WTC11 (cell line): ENCODE data around the gene TBC1D12. TPM values are rescaled to one million over a fixed set of nuclear protein-coding genes. Genes with fewer than 3 reads are reported as not detected.
"Not testable (repeated sequence)": the region's sequence is repeated elsewhere in the genome, so short reads cannot be mapped to it uniquely, and the experiment has no call there.

Experiments used
- ATAC-seq: fragments of 200-7000 bp; cut with Tn5 transposase; 2 replicates; pipeline ENCODE4 v1.10.0; 2021; ENCODE audit warnings: mild to moderate bottlenecking, moderate library complexity
- CTCF ChIA-PET: fragments of 300-600 bp; sonication (Branson Sonifier 250); formaldehyde crosslinking; loops from one replicate; lab custom pipeline; 2021; ENCODE audit warnings: antibody characterized with exemption; lab: Charles Lee
- POLR2A ChIA-PET: fragments of 350-600 bp; sonication (Branson Sonifier 250); formaldehyde crosslinking; loops from one replicate; lab custom pipeline; 2021; ENCODE audit warnings: antibody characterized with exemption; lab: Charles Lee
- DNase-seq: peaks from one replicate; pipeline ENCODE4 v3.0.0; 2021; ENCODE audit warnings: low spot score
- H3K27ac Mint-ChIP-seq: 2 replicates; pipeline ENCODE4 v1.8.0; 2021; ENCODE audit warnings: mixed read lengths
- H3K27me3 Mint-ChIP-seq: 2 replicates; pipeline ENCODE4 v1.8.0; 2021; ENCODE audit warnings: low read depth, mild to moderate bottlenecking, moderate library complexity, mixed read lengths
- H3K36me3 Mint-ChIP-seq: 2 replicates; pipeline ENCODE4 v1.8.0; 2021; ENCODE audit warnings: mixed read lengths
- H3K4me1 Mint-ChIP-seq: 2 replicates; pipeline ENCODE4 v1.8.0; 2022; ENCODE audit warnings: mixed read lengths
- H3K4me3 Mint-ChIP-seq: 2 replicates; pipeline ENCODE4 v1.8.0; 2021; ENCODE audit warnings: mild to moderate bottlenecking, moderate library complexity, mixed read lengths
- H3K9me3 Mint-ChIP-seq: 2 replicates; pipeline ENCODE4 v1.8.0; 2021; ENCODE audit warnings: mixed read lengths
- ATF1 ChIP-seq: sonication (generic); formaldehyde crosslinking; IDR thresholded peaks from 2 replicates; pipeline ENCODE4 v1.8.1; 2023; ENCODE audit warnings: mild to moderate bottlenecking, moderate library complexity, missing genetic modification reagents
- CREB1 ChIP-seq: sonication (generic); formaldehyde crosslinking; IDR thresholded peaks from 2 replicates; pipeline ENCODE4 v1.8.0; 2023; ENCODE audit warnings: mild to moderate bottlenecking, missing genetic modification reagents
- FOXK1 ChIP-seq: sonication (generic); formaldehyde crosslinking; IDR thresholded peaks from 2 replicates; pipeline ENCODE4 v1.8.0; 2022; ENCODE audit warnings: mild to moderate bottlenecking, moderate library complexity, missing genetic modification reagents
- FOXP1 ChIP-seq: sonication (generic); formaldehyde crosslinking; IDR thresholded peaks from 2 replicates; pipeline ENCODE4 v1.8.0; 2022; ENCODE audit warnings: missing genetic modification reagents, mild to moderate bottlenecking, moderate library complexity, borderline replicate concordance
- HMGA2 ChIP-seq: fragments of 250-450 bp; sonication (Bioruptor Pico); IDR thresholded peaks from 2 replicates; pipeline ENCODE4 v1.4.0; 2021; ENCODE audit warnings: mild to moderate bottlenecking, moderate library complexity
- JAZF1 ChIP-seq: fragments of 250-450 bp; sonication (Bioruptor Pico); IDR thresholded peaks from 2 replicates; pipeline ENCODE4 v1.9.0; 2021; ENCODE audit warnings: moderate library complexity, mild to moderate bottlenecking, inconsistent platforms
- KAT7 ChIP-seq: sonication (generic); formaldehyde crosslinking; IDR thresholded peaks from 2 replicates; pipeline ENCODE4 v1.8.1; 2023; ENCODE audit warnings: missing genetic modification reagents, mild to moderate bottlenecking, borderline replicate concordance
- MXD4 ChIP-seq: fragments of 250-450 bp; sonication (Bioruptor Pico); IDR thresholded peaks from 2 replicates; pipeline ENCODE4 v1.8.0; 2021; ENCODE audit warnings: mild to moderate bottlenecking, moderate library complexity, borderline replicate concordance
- MYBL2 ChIP-seq: sonication (generic); formaldehyde crosslinking; IDR thresholded peaks from 2 replicates; pipeline ENCODE4 v1.8.1; 2023; ENCODE audit warnings: mild to moderate bottlenecking, moderate library complexity, missing genetic modification reagents
- NFYB ChIP-seq: sonication (generic); formaldehyde crosslinking; conservative IDR thresholded peaks from 2 replicates; pipeline ENCODE4 v1.8.0; 2022; ENCODE audit warnings: low read depth, missing genetic modification reagents
- NR2C2 ChIP-seq: sonication (generic); formaldehyde crosslinking; IDR thresholded peaks from 2 replicates; pipeline ENCODE4 v1.8.0; 2022; ENCODE audit warnings: mild to moderate bottlenecking, missing genetic modification reagents
- PRRX2 ChIP-seq: fragments of 250-450 bp; sonication (Bioruptor Pico); IDR thresholded peaks from 2 replicates; pipeline ENCODE4 v1.8.0; 2021; ENCODE audit warnings: mild to moderate bottlenecking
- SP1 ChIP-seq: sonication (generic); formaldehyde crosslinking; conservative IDR thresholded peaks from 2 replicates; pipeline ENCODE4 v1.8.1; 2022; ENCODE audit warnings: missing genetic modification reagents
- TP53 ChIP-seq: sonication (generic); formaldehyde crosslinking; IDR thresholded peaks from 2 replicates; pipeline ENCODE4 v1.8.1; 2023; ENCODE audit warnings: mild to moderate bottlenecking, missing genetic modification reagents
- ZNF121 ChIP-seq: sonication (generic); formaldehyde crosslinking; IDR thresholded peaks from 2 replicates; pipeline ENCODE4 v1.8.0; 2023; ENCODE audit warnings: missing genetic modification reagents
- ZNF138 ChIP-seq: sonication (generic); formaldehyde crosslinking; conservative IDR thresholded peaks from 2 replicates; pipeline ENCODE4 v1.8.1; 2022; ENCODE audit warnings: mild to moderate bottlenecking, moderate library complexity, missing genetic modification reagents
- total RNA-seq: library from RNA; stranded (reverse); gene quantifications from 3 replicates; pipeline ENCODE4 v1.2.3, GENCODE V29; 2021
- TF ChIP-seq, protein P1 (sequence below): fragments of 250-450 bp; sonication (Bioruptor Pico); IDR thresholded peaks from 2 replicates; pipeline ENCODE4 v1.9.0; 2021; ENCODE audit warnings: moderate library complexity, mild to moderate bottlenecking, inconsistent platforms, borderline replicate concordance
- TF ChIP-seq, protein P2 (sequence below): sonication (generic); formaldehyde crosslinking; IDR thresholded peaks from 2 replicates; pipeline ENCODE4 v1.8.1; 2022; ENCODE audit warnings: low read depth, mild to moderate bottlenecking, moderate library complexity, missing genetic modification reagents, borderline replicate concordance
- TF ChIP-seq, protein P3 (sequence below): fragments of 250-450 bp; sonication (Bioruptor Pico); conservative IDR thresholded peaks from 2 replicates; pipeline ENCODE4 v1.9.0; 2021; ENCODE audit warnings: mild to moderate bottlenecking
- TF ChIP-seq, protein P4 (sequence below): sonication (generic); formaldehyde crosslinking; IDR thresholded peaks from 2 replicates; pipeline ENCODE4 v1.8.1; 2023; ENCODE audit warnings: mild to moderate bottlenecking, missing genetic modification reagents
- TF ChIP-seq, protein P5 (sequence below): fragments of 250-450 bp; sonication (Bioruptor Pico); IDR thresholded peaks from 2 replicates; pipeline ENCODE4 v1.8.0; 2021; ENCODE audit warnings: mild to moderate bottlenecking
- TF ChIP-seq, protein P6 (sequence below): sonication (generic); formaldehyde crosslinking; IDR thresholded peaks from 2 replicates; pipeline ENCODE4 v1.8.1; 2022; ENCODE audit warnings: mild to moderate bottlenecking, moderate library complexity, missing genetic modification reagents
- TF ChIP-seq, protein P7 (sequence below): sonication (generic); formaldehyde crosslinking; IDR thresholded peaks from 2 replicates; pipeline ENCODE4 v1.8.0; 2022; ENCODE audit warnings: mild to moderate bottlenecking, missing genetic modification reagents
- TF ChIP-seq, protein P8 (sequence below): sonication (generic); formaldehyde crosslinking; IDR thresholded peaks from 2 replicates; pipeline ENCODE4 v1.8.0; 2022; ENCODE audit warnings: mild to moderate bottlenecking, missing genetic modification reagents

TBC1D12 gene
- total RNA-seq, 1 experiment from 2014 or later: 2.2 TPM

DNA sequence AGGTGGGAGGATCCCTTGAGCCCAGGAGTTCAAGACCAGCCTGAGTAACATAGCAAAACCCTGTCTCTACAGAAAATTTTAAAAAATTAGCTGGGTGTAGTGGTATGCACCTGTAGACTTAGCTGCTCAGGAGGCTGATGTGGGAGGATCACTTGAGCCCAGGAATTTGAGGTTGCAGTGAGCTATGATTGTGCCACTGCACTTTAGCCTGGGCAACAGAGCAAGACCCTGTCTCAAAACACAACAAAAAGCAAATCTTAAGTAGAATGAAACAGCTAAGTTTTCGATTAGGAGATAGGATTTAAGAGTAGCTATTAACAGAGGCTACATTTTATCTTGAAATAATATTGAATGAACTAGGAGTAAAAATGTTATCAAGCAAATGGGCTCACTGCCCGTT lies 139.9 kb downstream of the TBC1D12 start:
- peak; percentile 83 for TF ChIP-seq ZNF121 (CRISPR knock-in tag)
- H3K27ac Mint-ChIP-seq, ATAC-seq, H3K27me3 Mint-ChIP-seq, CTCF ChIA-PET, H3K4me3 Mint-ChIP-seq, H3K9me3 Mint-ChIP-seq, DNase-seq: not testable (repeated sequence)
- POLR2A ChIA-PET: interaction anchor here (0.6 kb wide), 1 partner anchor 202 kb away, joined by 7 read pairs; no protein-coding TSS in a partner anchor
- Mint-ChIP-seq H3K36me3 (peaks cover 16% of the 10 kb centered on the region), H3K4me1 (peaks cover 31% of the 10 kb centered on the region)

DNA sequence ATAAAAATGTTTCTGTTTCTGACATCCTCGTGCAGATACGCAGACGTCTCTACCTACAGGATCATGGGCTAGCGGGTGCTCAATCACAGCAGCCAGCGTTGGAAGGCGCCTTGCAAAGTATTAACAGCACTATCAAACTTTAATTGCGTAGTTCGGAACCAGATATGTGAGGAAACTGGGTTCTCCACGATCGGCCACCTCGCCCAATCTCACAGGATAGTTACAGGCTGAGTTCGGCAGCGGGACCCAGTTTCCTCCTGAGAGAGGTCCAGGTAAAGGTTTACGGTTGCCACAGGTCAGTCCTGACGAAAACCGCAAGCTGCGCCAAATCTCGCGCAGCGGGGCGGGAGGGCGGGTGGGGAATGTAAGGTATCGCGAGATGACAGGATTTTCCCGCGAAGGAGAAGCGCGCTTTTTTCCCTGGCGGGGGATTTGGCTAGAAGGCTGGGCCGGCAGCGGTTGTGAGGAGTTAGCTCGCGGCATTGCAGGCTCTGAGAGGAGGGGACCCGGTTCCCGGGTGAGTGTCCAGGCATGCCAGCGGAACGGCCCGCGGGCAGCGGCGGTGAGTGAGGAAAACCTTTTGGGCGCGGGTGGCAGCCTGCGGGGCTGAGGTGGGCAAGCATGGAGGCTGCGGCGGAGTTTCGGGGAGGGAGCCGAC lies 143.2 kb downstream of the TBC1D12 start, which contains the start of gene HELLS:
TSS of gene HELLS (plus strand) at position 398 of the 658 bp plus-strand sequence. CDS start at position 532, 134 bp downstream.
- ATAC-seq (peak; percentile 86), DNase-seq (peak; percentile 88)
- ChIA-PET CTCF (no interaction called here), POLR2A (interaction anchor here (0.6 to 1.6 kb wide), 3 partner anchors 10 to 131 kb away, joined by 3 to 7 read pairs (median 4); no protein-coding TSS in a partner anchor)
- peaks cover 23% of the 10 kb centered on the region for H3K36me3 Mint-ChIP-seq
- H3K27ac Mint-ChIP-seq: peak within 1 kb of the TSS; percentile 100
- H3K9me3 Mint-ChIP-seq: no peaks in the 10 kb centered on the region
- H3K27me3 Mint-ChIP-seq: no peaks in the 10 kb centered on the region
- H3K4me1 Mint-ChIP-seq: peaks cover 40% of the 10 kb centered on the region
- peak within 1 kb of the TSS; percentile 98 for H3K4me3 Mint-ChIP-seq
- TF ChIP-seq FOXP1 (CRISPR knock-in tag) (no peak; the same call in 1 of the 2 replicates), JAZF1 (CRISPR knock-in tag) (no peak), ATF1 (no peak), TP53 (CRISPR knock-in tag) (0 out of 2 replicates have a peak, but pooled peaks have one; percentile 65), PRRX2 (CRISPR knock-in tag) (no peak), SP1 (CRISPR knock-in tag) (peak; percentile 65), NFYB (CRISPR knock-in tag) (no peak), ZNF138 (no peak), FOXK1 (CRISPR knock-in tag) (0 out of 2 replicates have a peak, but pooled peaks have one; percentile 14), NR2C2 (CRISPR knock-in tag) (no peak), MYBL2 (CRISPR knock-in tag) (no peak), MXD4 (no peak), CREB1 (CRISPR knock-in tag) (no peak), HMGA2 (CRISPR knock-in tag) (no peak), KAT7 (0 out of 2 replicates have a peak, but pooled peaks have one; percentile 1)
- TF ChIP-seq, protein P1, sequence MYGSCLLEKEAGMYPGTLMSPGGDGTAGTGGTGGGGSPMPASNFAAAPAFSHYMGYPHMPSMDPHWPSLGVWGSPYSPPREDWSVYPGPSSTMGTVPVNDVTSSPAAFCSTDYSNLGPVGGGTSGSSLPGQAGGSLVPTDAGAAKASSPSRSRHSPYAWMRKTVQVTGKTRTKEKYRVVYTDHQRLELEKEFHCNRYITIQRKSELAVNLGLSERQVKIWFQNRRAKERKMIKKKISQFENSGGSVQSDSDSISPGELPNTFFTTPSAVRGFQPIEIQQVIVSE (CRISPR knock-in tag): no peak
- TF ChIP-seq, protein P2, sequence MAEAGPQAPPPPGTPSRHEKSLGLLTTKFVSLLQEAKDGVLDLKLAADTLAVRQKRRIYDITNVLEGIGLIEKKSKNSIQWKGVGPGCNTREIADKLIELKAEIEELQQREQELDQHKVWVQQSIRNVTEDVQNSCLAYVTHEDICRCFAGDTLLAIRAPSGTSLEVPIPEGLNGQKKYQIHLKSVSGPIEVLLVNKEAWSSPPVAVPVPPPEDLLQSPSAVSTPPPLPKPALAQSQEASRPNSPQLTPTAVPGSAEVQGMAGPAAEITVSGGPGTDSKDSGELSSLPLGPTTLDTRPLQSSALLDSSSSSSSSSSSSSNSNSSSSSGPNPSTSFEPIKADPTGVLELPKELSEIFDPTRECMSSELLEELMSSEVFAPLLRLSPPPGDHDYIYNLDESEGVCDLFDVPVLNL: 0 out of 2 replicates have a peak, but pooled peaks have one; percentile 75
- TF ChIP-seq, protein P3, sequence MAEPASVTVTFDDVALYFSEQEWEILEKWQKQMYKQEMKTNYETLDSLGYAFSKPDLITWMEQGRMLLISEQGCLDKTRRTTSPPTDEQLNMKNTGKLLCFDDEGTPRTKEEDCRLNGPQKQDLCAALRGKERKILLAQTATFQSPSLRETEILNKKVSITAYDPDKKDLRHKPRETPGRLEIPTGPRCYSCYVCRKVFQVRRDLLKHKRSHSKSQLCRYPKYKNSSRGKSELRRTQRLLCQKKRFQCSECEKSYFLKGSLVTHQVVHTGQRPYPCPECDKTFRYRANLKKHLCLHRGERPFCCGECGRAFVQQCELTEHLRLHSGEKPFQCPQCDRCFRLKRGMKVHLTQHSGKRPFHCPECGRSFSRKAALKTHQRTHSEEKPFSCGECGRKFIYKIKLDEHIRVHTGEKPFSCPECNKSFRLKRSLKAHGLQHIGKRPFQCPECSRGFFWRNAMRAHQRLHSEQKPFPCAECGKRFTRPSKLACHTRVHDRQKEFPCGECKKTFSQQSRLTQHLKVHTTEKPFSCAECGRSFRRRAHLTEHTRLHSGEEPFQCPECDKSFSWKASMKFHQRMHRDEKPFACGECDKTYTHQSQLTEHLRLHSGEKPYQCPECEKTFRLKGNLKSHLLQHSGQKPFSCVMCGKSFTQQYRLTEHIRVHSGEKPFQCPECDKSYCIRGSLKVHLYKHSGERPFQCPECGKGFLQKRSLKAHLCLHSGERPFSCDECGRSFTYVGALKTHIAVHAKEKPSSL (CRISPR knock-in tag): no peak
- TF ChIP-seq, protein P4, sequence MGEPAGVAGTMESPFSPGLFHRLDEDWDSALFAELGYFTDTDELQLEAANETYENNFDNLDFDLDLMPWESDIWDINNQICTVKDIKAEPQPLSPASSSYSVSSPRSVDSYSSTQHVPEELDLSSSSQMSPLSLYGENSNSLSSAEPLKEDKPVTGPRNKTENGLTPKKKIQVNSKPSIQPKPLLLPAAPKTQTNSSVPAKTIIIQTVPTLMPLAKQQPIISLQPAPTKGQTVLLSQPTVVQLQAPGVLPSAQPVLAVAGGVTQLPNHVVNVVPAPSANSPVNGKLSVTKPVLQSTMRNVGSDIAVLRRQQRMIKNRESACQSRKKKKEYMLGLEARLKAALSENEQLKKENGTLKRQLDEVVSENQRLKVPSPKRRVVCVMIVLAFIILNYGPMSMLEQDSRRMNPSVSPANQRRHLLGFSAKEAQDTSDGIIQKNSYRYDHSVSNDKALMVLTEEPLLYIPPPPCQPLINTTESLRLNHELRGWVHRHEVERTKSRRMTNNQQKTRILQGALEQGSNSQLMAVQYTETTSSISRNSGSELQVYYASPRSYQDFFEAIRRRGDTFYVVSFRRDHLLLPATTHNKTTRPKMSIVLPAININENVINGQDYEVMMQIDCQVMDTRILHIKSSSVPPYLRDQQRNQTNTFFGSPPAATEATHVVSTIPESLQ: no peak
- TF ChIP-seq, protein P5, sequence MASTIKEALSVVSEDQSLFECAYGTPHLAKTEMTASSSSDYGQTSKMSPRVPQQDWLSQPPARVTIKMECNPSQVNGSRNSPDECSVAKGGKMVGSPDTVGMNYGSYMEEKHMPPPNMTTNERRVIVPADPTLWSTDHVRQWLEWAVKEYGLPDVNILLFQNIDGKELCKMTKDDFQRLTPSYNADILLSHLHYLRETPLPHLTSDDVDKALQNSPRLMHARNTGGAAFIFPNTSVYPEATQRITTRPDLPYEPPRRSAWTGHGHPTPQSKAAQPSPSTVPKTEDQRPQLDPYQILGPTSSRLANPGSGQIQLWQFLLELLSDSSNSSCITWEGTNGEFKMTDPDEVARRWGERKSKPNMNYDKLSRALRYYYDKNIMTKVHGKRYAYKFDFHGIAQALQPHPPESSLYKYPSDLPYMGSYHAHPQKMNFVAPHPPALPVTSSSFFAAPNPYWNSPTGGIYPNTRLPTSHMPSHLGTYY (CRISPR knock-in tag): no peak
- TF ChIP-seq, protein P6, sequence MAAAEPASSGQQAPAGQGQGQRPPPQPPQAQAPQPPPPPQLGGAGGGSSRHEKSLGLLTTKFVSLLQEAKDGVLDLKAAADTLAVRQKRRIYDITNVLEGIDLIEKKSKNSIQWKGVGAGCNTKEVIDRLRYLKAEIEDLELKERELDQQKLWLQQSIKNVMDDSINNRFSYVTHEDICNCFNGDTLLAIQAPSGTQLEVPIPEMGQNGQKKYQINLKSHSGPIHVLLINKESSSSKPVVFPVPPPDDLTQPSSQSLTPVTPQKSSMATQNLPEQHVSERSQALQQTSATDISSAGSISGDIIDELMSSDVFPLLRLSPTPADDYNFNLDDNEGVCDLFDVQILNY (CRISPR knock-in tag): peak; percentile 91
- TF ChIP-seq, protein P7, sequence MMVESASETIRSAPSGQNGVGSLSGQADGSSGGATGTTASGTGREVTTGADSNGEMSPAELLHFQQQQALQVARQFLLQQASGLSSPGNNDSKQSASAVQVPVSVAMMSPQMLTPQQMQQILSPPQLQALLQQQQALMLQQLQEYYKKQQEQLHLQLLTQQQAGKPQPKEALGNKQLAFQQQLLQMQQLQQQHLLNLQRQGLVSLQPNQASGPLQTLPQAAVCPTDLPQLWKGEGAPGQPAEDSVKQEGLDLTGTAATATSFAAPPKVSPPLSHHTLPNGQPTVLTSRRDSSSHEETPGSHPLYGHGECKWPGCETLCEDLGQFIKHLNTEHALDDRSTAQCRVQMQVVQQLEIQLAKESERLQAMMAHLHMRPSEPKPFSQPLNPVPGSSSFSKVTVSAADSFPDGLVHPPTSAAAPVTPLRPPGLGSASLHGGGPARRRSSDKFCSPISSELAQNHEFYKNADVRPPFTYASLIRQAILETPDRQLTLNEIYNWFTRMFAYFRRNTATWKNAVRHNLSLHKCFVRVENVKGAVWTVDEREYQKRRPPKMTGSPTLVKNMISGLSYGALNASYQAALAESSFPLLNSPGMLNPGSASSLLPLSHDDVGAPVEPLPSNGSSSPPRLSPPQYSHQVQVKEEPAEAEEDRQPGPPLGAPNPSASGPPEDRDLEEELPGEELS (CRISPR knock-in tag): peak; percentile 53; the same call in 1 of the 2 replicates
- TF ChIP-seq, protein P8, sequence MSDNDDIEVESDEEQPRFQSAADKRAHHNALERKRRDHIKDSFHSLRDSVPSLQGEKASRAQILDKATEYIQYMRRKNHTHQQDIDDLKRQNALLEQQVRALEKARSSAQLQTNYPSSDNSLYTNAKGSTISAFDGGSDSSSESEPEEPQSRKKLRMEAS (CRISPR knock-in tag): no peak; the same call in 1 of the 2 replicates
